Measurements from ENCODE around the gene TXK.

DNA sequence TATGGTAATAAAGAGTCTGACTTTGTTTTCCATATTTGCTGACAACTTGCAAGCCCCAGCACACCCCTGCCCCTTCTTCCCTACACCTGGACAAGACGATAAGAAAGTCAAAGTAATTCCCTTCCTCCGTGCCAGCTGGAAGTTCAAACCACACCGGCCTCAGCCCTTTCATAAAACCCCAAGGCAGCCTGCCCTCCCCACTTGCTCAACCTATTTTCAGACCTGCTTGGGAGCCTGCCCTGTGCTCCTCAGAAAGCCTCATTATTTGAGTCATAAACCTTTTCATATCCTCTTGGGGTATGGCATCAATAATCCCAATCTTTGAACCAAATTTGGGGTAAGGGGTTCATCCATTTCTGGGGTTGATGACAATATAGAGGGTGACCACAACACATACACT lies 88.0 kb downstream of the TXK start:
- TF ChIP-seq, protein P1, sequence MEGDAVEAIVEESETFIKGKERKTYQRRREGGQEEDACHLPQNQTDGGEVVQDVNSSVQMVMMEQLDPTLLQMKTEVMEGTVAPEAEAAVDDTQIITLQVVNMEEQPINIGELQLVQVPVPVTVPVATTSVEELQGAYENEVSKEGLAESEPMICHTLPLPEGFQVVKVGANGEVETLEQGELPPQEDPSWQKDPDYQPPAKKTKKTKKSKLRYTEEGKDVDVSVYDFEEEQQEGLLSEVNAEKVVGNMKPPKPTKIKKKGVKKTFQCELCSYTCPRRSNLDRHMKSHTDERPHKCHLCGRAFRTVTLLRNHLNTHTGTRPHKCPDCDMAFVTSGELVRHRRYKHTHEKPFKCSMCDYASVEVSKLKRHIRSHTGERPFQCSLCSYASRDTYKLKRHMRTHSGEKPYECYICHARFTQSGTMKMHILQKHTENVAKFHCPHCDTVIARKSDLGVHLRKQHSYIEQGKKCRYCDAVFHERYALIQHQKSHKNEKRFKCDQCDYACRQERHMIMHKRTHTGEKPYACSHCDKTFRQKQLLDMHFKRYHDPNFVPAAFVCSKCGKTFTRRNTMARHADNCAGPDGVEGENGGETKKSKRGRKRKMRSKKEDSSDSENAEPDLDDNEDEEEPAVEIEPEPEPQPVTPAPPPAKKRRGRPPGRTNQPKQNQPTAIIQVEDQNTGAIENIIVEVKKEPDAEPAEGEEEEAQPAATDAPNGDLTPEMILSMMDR (IDR thresholded peaks at IDR 0.05) = no peak
- TF ChIP-seq POLR2A (IDR thresholded peaks at IDR 0.05) = no peak
